Skeletal muscle cell (primary cell): ENCODE data around the gene BLID.

Experiments
- DNase-seq: peaks from one replicate; pipeline ENCODE4 v3.0.0-alpha.2; 2010; ENCODE audit warnings: low read depth
- H3K4me3 ChIP-seq: 2 replicates; pipeline ENCODE4 v1.5.1; 2011; ENCODE audit warnings: low read depth, mild to moderate bottlenecking, control low read depth, low read length, moderate library complexity

The BLID gene

GRCh38 chr11:122094836-122095235 is 21.2 kb downstream of the BLID start:
- H3K4me3 ChIP-seq: peak overlapping the region; percentile 57
- DNase-seq: no peak

GRCh38 chr11:122093731-122094275 is 22.2 kb downstream of the BLID start:
- peak; percentile 38 for DNase-seq
- peak overlapping the region; percentile 57 for H3K4me3 ChIP-seq

GRCh38 chr11:122091835-122092234 is 24.2 kb downstream of the BLID start:
- H3K4me3 ChIP-seq: no peak overlapping the region
- DNase-seq: no peak

- no peak overlapping the region for H3K4me3 ChIP-seq
- no peak for DNase-seq
Measured at GRCh38 chr11:122089111-122089510, 26.9 kb downstream of the BLID start.

- H3K4me3 ChIP-seq: no peak overlapping the region
Measured at GRCh38 chr11:122085712-122086111, 30.3 kb downstream of the BLID start.

GRCh38 chr11:122085264-122085663 is 30.8 kb downstream of the BLID start:
- DNase-seq: peak; percentile 87
- H3K4me3 ChIP-seq: no peak overlapping the region

More at GRCh38 chr11:122085712-122086111, 30.3 kb downstream of the BLID start:
- no peak for DNase-seq

GRCh38 chr11:122082205-122082604 is 33.8 kb downstream of the BLID start:
- no peak overlapping the region for H3K4me3 ChIP-seq
- DNase-seq: no peak

GRCh38 chr11:122081073-122081472 is 34.9 kb downstream of the BLID start:
- H3K4me3 ChIP-seq: no peak overlapping the region
- no peak for DNase-seq

- no peak for DNase-seq
- H3K4me3 ChIP-seq: no peak overlapping the region
Measured at GRCh38 chr11:122077459-122077858, 38.6 kb downstream of the BLID start.

- no peak overlapping the region for H3K4me3 ChIP-seq
- DNase-seq: no peak
Measured at GRCh38 chr11:122076512-122077120, 39.4 kb downstream of the BLID start.

- no peak for DNase-seq
- H3K4me3 ChIP-seq: no peak overlapping the region
Measured at GRCh38 chr11:122075016-122075415, 41.0 kb downstream of the BLID start.

GRCh38 chr11:122074022-122074421 is 42.0 kb downstream of the BLID start:
- no peak for DNase-seq
- H3K4me3 ChIP-seq: no peak overlapping the region

GRCh38 chr11:122071709-122072202 is 44.3 kb downstream of the BLID start:
- no peak overlapping the region for H3K4me3 ChIP-seq
- no peak for DNase-seq

GRCh38 chr11:122069707-122070360 is 46.2 kb downstream of the BLID start:
- H3K4me3 ChIP-seq: no peak overlapping the region
- DNase-seq: peak; percentile 60

- no peak for DNase-seq
- no peak overlapping the region for H3K4me3 ChIP-seq
Measured at GRCh38 chr11:122068837-122069236, 47.2 kb downstream of the BLID start.

- no peak for DNase-seq
- H3K4me3 ChIP-seq: no peak overlapping the region
Measured at GRCh38 chr11:122068141-122068540, 47.9 kb downstream of the BLID start.
